ENCODE data around the gene KCNA10.

- no peak for TF ChIP-seq YY1 (IDR thresholded peaks at IDR 0.05; ENCODE audit: low read depth, low read length)
- no peak for TF ChIP-seq RAD21 (IDR thresholded peaks at IDR 0.05; ENCODE audit: insufficient read depth, low read depth, low read length)
- TF ChIP-seq POLR2AphosphoS5 (IDR thresholded peaks at IDR 0.05; ENCODE audit: low read length): no peak
- TF ChIP-seq CTCF (IDR thresholded peaks at IDR 0.05 in 2 of 3, conservative IDR thresholded peaks at IDR 0.05 in 1 of 3; ENCODE audit: control insufficient read depth in 2 of 3, extremely low read depth in 1 of 3, insufficient read depth in 1 of 3, low read depth in 3 of 3, low read length in 3 of 3): no peak
- TF ChIP-seq TARDBP (IDR thresholded peaks at IDR 0.05; ENCODE audit: borderline replicate concordance): no peak
- no peak for TF ChIP-seq CHD1 (IDR thresholded peaks at IDR 0.05; ENCODE audit: low read depth, low read length)
- no peak for TF ChIP-seq RCOR1 (conservative IDR thresholded peaks at IDR 0.05; ENCODE audit: low read depth, low read length)
- TF ChIP-seq NBN (IDR thresholded peaks at IDR 0.05): no peak
- no peak for TF ChIP-seq ETV6 (conservative IDR thresholded peaks at IDR 0.05 in 1 of 2, IDR thresholded peaks at IDR 0.05 in 1 of 2; ENCODE audit: borderline replicate concordance in 1 of 2, low read depth in 1 of 2)
- TF ChIP-seq NR2C2 (IDR thresholded peaks at IDR 0.05; ENCODE audit: borderline replicate concordance, control insufficient read depth, insufficient read length, low read depth): no peak
- TF ChIP-seq POLR2A (IDR thresholded peaks at IDR 0.05; ENCODE audit: low read depth, low read length): no peak
- TF ChIP-seq NFYB (IDR thresholded peaks at IDR 0.05; ENCODE audit: insufficient read depth, low read depth, low read length): no peak
- TF ChIP-seq EZH2 (IDR thresholded peaks at IDR 0.05; ENCODE audit: borderline replicate concordance, control insufficient read depth, low read depth, low read length): no peak
- TF ChIP-seq FOXK2 (IDR thresholded peaks at IDR 0.05): no peak
These were observed 25.8 kb downstream of the KCNA10 start for GRCh38 chr1:110493059-110493699.
